Stimulated activated naive CD4-positive, alpha-beta T cell treated with Interleukin-2 at 50 U/mL for 16 hours (primary cell): Measurements from ENCODE around the gene ORM2.
"Not testable (repeated sequence)": the region's sequence is repeated elsewhere in the genome, so short reads cannot be mapped to it uniquely, and the experiment has no call there.

Source experiments
- DNase-seq: peaks from one replicate; lab custom pipeline; 2025; lab: John Stamatoyannopoulos, UW

Gene ORM2

GRCh38 chr9:114314881-114315722 is 14.6 kb upstream of the ORM2 start:
- DNase-seq = no peak

GRCh38 chr9:114315723-114316363 is 13.8 kb upstream of the ORM2 start:
- DNase-seq = no peak

GRCh38 chr9:114316605-114317230 is 13.0 kb upstream of the ORM2 start:
- no peak for DNase-seq

- DNase-seq = no peak
Measured at GRCh38 chr9:114317665-114318357, 11.9 kb upstream of the ORM2 start.

GRCh38 chr9:114318416-114318815 is 11.3 kb upstream of the ORM2 start:
- no peak for DNase-seq

GRCh38 chr9:114319147-114319546 is 10.5 kb upstream of the ORM2 start:
- DNase-seq = no peak

- not testable (repeated sequence) for DNase-seq
Measured at GRCh38 chr9:114320710-114321109, 9.0 kb upstream of the ORM2 start.

- peak; percentile 31 for DNase-seq
Measured at GRCh38 chr9:114321759-114322158, 7.9 kb upstream of the ORM2 start.

GRCh38 chr9:114322160-114322818 is 7.4 kb upstream of the ORM2 start:
- not testable (repeated sequence) for DNase-seq

- DNase-seq = not testable (repeated sequence)
Measured at GRCh38 chr9:114322831-114323531, 6.7 kb upstream of the ORM2 start, which contains the start of gene ORM1. ORM1 (plus strand) TSS chr9:114323098; CDS start chr9:114323134, 36 bp downstream.

GRCh38 chr9:114323849-114324248 is 5.8 kb upstream of the ORM2 start:
- not testable (repeated sequence) for DNase-seq

GRCh38 chr9:114324492-114324891 is 5.2 kb upstream of the ORM2 start:
- no peak for DNase-seq

GRCh38 chr9:114324965-114325364 is 4.7 kb upstream of the ORM2 start:
- not testable (repeated sequence) for DNase-seq

GRCh38 chr9:114325684-114326254 is 3.9 kb upstream of the ORM2 start:
- DNase-seq = not testable (repeated sequence)

GRCh38 chr9:114327749-114328148 is 1.9 kb upstream of the ORM2 start:
- no peak for DNase-seq

GRCh38 chr9:114328357-114328820 is 1.3 kb upstream of the ORM2 start:
- DNase-seq = not testable (repeated sequence)

- DNase-seq = not testable (repeated sequence)
Measured at GRCh38 chr9:114328937-114329624, 588 bp upstream of the ORM2 start.

- DNase-seq = no peak
Measured at GRCh38 chr9:114330636-114331035, 967 bp downstream of the ORM2 start.

- not testable (repeated sequence) for DNase-seq
Measured at GRCh38 chr9:114331229-114332195, 1.8 kb downstream of the ORM2 start.
